HG02852 (cell line): ENCODE measurements around the gene NXPE2.

ENCODE experiments used
- ATAC-seq: cut with Tn5 transposase; IDR thresholded peaks from one replicate; pipeline ENCODE4 v1.9.1; 2021; ENCODE audit warnings: mild to moderate bottlenecking, moderate library complexity; ENCODE audit not compliant: unreplicated experiment

NXPE2 gene

GRCh38 chr11:114738954-114739353 lies 60.6 kb downstream of the NXPE2 start:
- ATAC-seq, result peak; percentile 52

GRCh38 chr11:114745150-114745671 lies 66.9 kb downstream of the NXPE2 start:
- no peak for ATAC-seq

- no peak for ATAC-seq
Measured at GRCh38 chr11:114746013-114746412, 67.7 kb downstream of the NXPE2 start.
